ENCODE measurements around the gene STAT5B. TPM values are rescaled to one million over a fixed set of nuclear protein-coding genes. Genes with fewer than 3 reads are reported as not detected.

STAT5B gene
- polyA plus RNA-seq, 1 donor (not counting 4 experiments of a cell fraction or from before 2014, with no cell fraction given), result 16.1 TPM

DNA sequence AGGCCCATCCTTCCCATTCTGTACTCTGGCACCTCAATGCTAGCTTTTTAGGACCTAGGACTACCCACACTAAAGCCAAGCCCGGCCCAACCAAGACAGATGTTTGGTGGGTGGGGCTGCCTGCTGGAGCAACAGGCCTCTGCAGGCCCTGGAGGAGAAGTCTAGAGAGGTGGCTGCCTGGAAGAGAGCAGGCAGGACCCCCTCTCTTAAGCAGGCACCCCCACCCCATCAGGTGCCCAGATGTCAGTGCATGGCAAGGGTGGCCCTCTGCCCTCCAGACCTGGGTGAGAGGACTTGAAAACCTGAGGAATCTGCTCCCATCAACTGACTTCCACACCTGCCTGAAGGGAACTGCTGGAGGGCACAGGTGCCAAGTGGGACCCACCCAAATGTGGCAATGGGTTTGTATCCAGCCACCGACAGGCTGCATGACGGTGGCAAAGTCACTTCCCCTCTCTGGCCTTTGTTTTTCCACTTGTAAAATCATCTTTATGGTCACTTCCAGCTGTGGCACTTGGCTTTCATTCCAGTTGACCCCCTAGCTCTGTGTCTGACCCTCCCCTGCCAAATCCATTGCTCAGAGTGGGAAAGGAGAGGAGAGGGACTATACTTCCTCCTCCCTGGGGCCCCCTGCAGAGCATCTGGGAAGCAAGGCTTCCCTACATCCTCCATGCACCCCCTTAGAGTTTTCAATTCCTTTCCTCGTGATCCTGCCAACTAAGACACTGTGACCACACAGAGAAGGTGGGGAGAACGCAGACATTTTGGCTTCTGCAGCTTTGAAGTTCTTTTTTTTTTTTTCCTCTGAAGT, 10.4 kb upstream of the STAT5B start:
- Histone ChIP-seq H2AFZ (ENCODE audit: control insufficient read depth, low read length) (no peak overlapping the region), H3K9ac (ENCODE audit: control insufficient read depth, extremely low read depth, insufficient read depth, low read length) (no peak overlapping the region), H3K4me3 (ENCODE audit: control insufficient read depth in 2 of 3, extremely low read depth in 1 of 3, insufficient read depth in 2 of 3, low read depth in 1 of 3, low read length in 3 of 3) (no peak overlapping the region), H3K9me1 (ENCODE audit: control insufficient read depth, extremely low read depth, insufficient read depth, low read length) (no peaks in the 10 kb centered on the region), H3K4me1 (ENCODE audit: control insufficient read depth, extremely low read depth, insufficient read depth, low read length) (peaks cover 14% of the 10 kb centered on the region), H3K36me3 (ENCODE audit: control insufficient read depth in 2 of 2, extremely low read depth in 1 of 2, insufficient read depth in 2 of 2, low read length in 2 of 2) (no peaks in the 10 kb centered on the region), H3K4me2 (ENCODE audit: control insufficient read depth, extremely low read depth, insufficient read depth, low read depth, low read length) (no peak overlapping the region), H4K20me1 (ENCODE audit: control insufficient read depth, extremely low read depth, insufficient read depth, low read length) (no peaks in the 10 kb centered on the region), H3K9me3 (ENCODE audit: control insufficient read depth, low read depth, low read length) (no peaks in the 10 kb centered on the region), H3K27me3 (ENCODE audit: control insufficient read depth, extremely low read depth, insufficient read depth, low read length) (peaks cover 33% of the 10 kb centered on the region), H3K79me2 (ENCODE audit: control insufficient read depth, insufficient read depth, low read length) (no peaks in the 10 kb centered on the region), H3K27ac (ENCODE audit: control insufficient read depth, insufficient read depth, low read length) (no peak overlapping the region)
- TF ChIP-seq EZH2 (IDR thresholded peaks at IDR 0.05; ENCODE audit: low read length), result no peak
- TF ChIP-seq, protein P1, sequence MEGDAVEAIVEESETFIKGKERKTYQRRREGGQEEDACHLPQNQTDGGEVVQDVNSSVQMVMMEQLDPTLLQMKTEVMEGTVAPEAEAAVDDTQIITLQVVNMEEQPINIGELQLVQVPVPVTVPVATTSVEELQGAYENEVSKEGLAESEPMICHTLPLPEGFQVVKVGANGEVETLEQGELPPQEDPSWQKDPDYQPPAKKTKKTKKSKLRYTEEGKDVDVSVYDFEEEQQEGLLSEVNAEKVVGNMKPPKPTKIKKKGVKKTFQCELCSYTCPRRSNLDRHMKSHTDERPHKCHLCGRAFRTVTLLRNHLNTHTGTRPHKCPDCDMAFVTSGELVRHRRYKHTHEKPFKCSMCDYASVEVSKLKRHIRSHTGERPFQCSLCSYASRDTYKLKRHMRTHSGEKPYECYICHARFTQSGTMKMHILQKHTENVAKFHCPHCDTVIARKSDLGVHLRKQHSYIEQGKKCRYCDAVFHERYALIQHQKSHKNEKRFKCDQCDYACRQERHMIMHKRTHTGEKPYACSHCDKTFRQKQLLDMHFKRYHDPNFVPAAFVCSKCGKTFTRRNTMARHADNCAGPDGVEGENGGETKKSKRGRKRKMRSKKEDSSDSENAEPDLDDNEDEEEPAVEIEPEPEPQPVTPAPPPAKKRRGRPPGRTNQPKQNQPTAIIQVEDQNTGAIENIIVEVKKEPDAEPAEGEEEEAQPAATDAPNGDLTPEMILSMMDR (optimal IDR thresholded peaks at IDR 0.05 in 1 of 3, IDR thresholded peaks at IDR 0.05 in 1 of 3, conservative IDR thresholded peaks at IDR 0.05 in 1 of 3; ENCODE audit: extremely low read depth in 1 of 3, insufficient read depth in 2 of 3, low read length in 3 of 3), result no peak
- no peak for DNase-seq (ENCODE audit: low read depth, low spot score)
- dilution Hi-C loops (cut with MboI; ENCODE audit: extremely low pct_ligation_motif_present, low sequenced_read_pairs), result no loop called here
- no peak for FAIRE-seq

DNA sequence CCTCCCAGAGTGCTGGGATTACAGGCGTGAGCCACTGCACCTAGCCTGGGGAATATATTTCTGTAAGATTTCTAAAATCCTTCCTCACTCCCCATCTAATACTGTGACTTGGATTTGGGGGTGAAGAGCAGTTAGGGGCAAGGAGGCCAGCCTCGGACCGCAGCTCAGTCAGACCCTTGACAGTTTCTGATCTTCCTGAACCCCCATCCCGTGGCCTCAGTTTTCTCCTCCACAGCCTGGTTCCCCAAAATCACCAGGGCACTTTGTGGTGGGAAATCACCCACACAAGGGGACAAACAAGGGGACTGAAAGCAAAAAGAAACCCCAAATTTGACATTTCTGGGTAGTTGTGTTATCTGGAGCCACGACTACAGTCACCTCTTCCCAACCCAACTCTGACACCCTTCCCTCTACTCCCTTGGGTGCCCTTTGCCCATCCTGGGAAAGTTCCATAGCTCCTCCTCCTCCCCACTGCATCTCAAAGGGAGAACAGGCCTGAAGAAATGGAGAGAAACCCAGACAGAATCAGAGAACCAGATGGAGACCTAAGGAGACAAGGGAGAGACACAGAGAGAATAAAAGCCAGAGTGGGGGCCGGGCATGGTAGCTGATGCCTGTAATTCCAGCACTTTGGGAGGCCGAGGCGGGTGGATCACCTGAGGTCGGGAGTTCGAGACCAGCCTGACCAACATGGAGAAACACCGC, 9.3 kb upstream of the STAT5B start:
- H3K9ac ChIP-seq (ENCODE audit: control insufficient read depth, extremely low read depth, insufficient read depth, low read length), result no peak overlapping the region
- peaks cover 14% of the 10 kb centered on the region for H3K4me1 ChIP-seq (ENCODE audit: control insufficient read depth, extremely low read depth, insufficient read depth, low read length)
- FAIRE-seq (no peak), DNase-seq (ENCODE audit: low read depth, low spot score) (no peak)
- H3K27ac ChIP-seq (ENCODE audit: control insufficient read depth, insufficient read depth, low read length), result no peak overlapping the region
- TF ChIP-seq, protein P1 (optimal IDR thresholded peaks at IDR 0.05 in 1 of 3, IDR thresholded peaks at IDR 0.05 in 1 of 3, conservative IDR thresholded peaks at IDR 0.05 in 1 of 3; ENCODE audit: extremely low read depth in 1 of 3, insufficient read depth in 2 of 3, low read length in 3 of 3), result no peak
- TF ChIP-seq EZH2 (IDR thresholded peaks at IDR 0.05; ENCODE audit: low read length), result no peak
- no peak overlapping the region for H2AFZ ChIP-seq (ENCODE audit: control insufficient read depth, low read length)
- H3K9me3 ChIP-seq (ENCODE audit: control insufficient read depth, low read depth, low read length), result no peaks in the 10 kb centered on the region
- H3K27me3 ChIP-seq (ENCODE audit: control insufficient read depth, extremely low read depth, insufficient read depth, low read length), result peaks cover 33% of the 10 kb centered on the region
- H3K4me3 ChIP-seq (ENCODE audit: control insufficient read depth in 2 of 3, extremely low read depth in 1 of 3, insufficient read depth in 2 of 3, low read depth in 1 of 3, low read length in 3 of 3), result no peak overlapping the region
- no peaks in the 10 kb centered on the region for H4K20me1 ChIP-seq (ENCODE audit: control insufficient read depth, extremely low read depth, insufficient read depth, low read length)
- no peaks in the 10 kb centered on the region for H3K36me3 ChIP-seq (ENCODE audit: control insufficient read depth in 2 of 2, extremely low read depth in 1 of 2, insufficient read depth in 2 of 2, low read length in 2 of 2)
- dilution Hi-C loops (cut with MboI; ENCODE audit: extremely low pct_ligation_motif_present, low sequenced_read_pairs), result no loop called here
- no peaks in the 10 kb centered on the region for H3K79me2 ChIP-seq (ENCODE audit: control insufficient read depth, insufficient read depth, low read length)
- H3K4me2 ChIP-seq (ENCODE audit: control insufficient read depth, extremely low read depth, insufficient read depth, low read depth, low read length), result no peak overlapping the region
- no peaks in the 10 kb centered on the region for H3K9me1 ChIP-seq (ENCODE audit: control insufficient read depth, extremely low read depth, insufficient read depth, low read length)

Measured in keratinocyte (primary cell).